ENCODE measurements around the gene EPHB6. TPM values are rescaled to one million over a fixed set of nuclear protein-coding genes. Genes with fewer than 3 reads are reported as not detected.

The EPHB6 gene
- total RNA-seq, 1 experiment from 2014 or later: 30.5 TPM

- H3K9ac ChIP-seq (ENCODE audit: low read length): no peak overlapping the region
- H3K27me3 ChIP-seq (ENCODE audit: low read length): peaks cover 22% of the 10 kb centered on the region
- DNase-seq: no peak
- H2AFZ ChIP-seq (ENCODE audit: low read length): no peak overlapping the region
- no peak overlapping the region for H3K27ac ChIP-seq (ENCODE audit: low read length)
- ATAC-seq: no peak
- ChIA-PET POLR2A (ENCODE audit: unreplicated experiment) (no interaction called here), CTCF (no interaction called here)
- TF ChIP-seq EZH2phosphoT487 (IDR thresholded peaks at IDR 0.05; ENCODE audit: borderline replicate concordance, low read length) (no peak), CTCF (conservative IDR thresholded peaks at IDR 0.05; ENCODE audit: low read depth, low read length) (no peak), EZH2 (IDR thresholded peaks at IDR 0.05; ENCODE audit: low read length, unreplicated experiment) (no peak)
- no peaks in the 10 kb centered on the region for H3K9me3 ChIP-seq (ENCODE audit: low read length)
- no peaks in the 10 kb centered on the region for H3K9me2 ChIP-seq (replicated peaks; ENCODE audit: low read length)
- no peaks in the 10 kb centered on the region for H4K20me1 ChIP-seq (ENCODE audit: low read length)
- no TSS peak for BruUV-seq (replicated peaks)
- no peaks in the 10 kb centered on the region for H3K79me2 ChIP-seq (ENCODE audit: low read length)
- no peaks in the 10 kb centered on the region for H3F3A ChIP-seq (ENCODE audit: low read length, unreplicated experiment)
- no peak overlapping the region for H3K4me3 ChIP-seq (ENCODE audit: low read length)
- H3K4me1 ChIP-seq (ENCODE audit: insufficient read depth, low read length): no peaks in the 10 kb centered on the region
- intact Hi-C loops (cut with micrococcal nuclease): no loop called here
- H3K4me2 ChIP-seq (ENCODE audit: low read length): no peak overlapping the region
- H3K36me3 ChIP-seq (ENCODE audit: low read depth, low read length): no peaks in the 10 kb centered on the region
These were observed 21.5 kb downstream of the EPHB6 start for GRCh38 chr7:142876236-142876960.

GRCh38 chr7:142876991-142877910 lies 22.4 kb downstream of the EPHB6 start:
- Histone ChIP-seq H3F3A (ENCODE audit: low read length, unreplicated experiment) (no peaks in the 10 kb centered on the region), H3K4me1 (ENCODE audit: insufficient read depth, low read length) (no peaks in the 10 kb centered on the region), H3K79me2 (ENCODE audit: low read length) (no peaks in the 10 kb centered on the region), H2AFZ (ENCODE audit: low read length) (no peak overlapping the region), H3K4me2 (ENCODE audit: low read length) (no peak overlapping the region), H3K27me3 (ENCODE audit: low read length) (peaks cover 22% of the 10 kb centered on the region), H3K4me3 (ENCODE audit: low read length) (no peak overlapping the region), H3K9me2 (replicated peaks; ENCODE audit: low read length) (no peaks in the 10 kb centered on the region), H3K27ac (ENCODE audit: low read length) (no peak overlapping the region), H4K20me1 (ENCODE audit: low read length) (no peaks in the 10 kb centered on the region), H3K9me3 (ENCODE audit: low read length) (no peaks in the 10 kb centered on the region), H3K36me3 (ENCODE audit: low read depth, low read length) (no peaks in the 10 kb centered on the region), H3K9ac (ENCODE audit: low read length) (no peak overlapping the region)
- BruUV-seq (replicated peaks): no TSS peak
- ATAC-seq: no peak
- TF ChIP-seq EZH2phosphoT487 (IDR thresholded peaks at IDR 0.05; ENCODE audit: borderline replicate concordance, low read length) (no peak), CTCF (conservative IDR thresholded peaks at IDR 0.05; ENCODE audit: low read depth, low read length) (no peak), EZH2 (IDR thresholded peaks at IDR 0.05; ENCODE audit: low read length, unreplicated experiment) (no peak)
- CTCF ChIA-PET: no interaction called here
- DNase-seq: no peak
- POLR2A ChIA-PET (ENCODE audit: unreplicated experiment): no interaction called here
- intact Hi-C loops (cut with micrococcal nuclease): no loop called here

Data from PC-3 (cell line).